Measurements from ENCODE around the gene BACH1.

The BACH1 gene

GRCh38 chr21:29382030-29382654 is 83.4 kb downstream of the BACH1 start:
- DNase-seq (ENCODE audit: low read depth) = no peak

GRCh38 chr21:29384683-29385359 is 86.1 kb downstream of the BACH1 start:
- no peak for DNase-seq (ENCODE audit: low read depth)

- DNase-seq (ENCODE audit: low read depth) = no peak
Measured at GRCh38 chr21:29385934-29386520, 87.3 kb downstream of the BACH1 start.

GRCh38 chr21:29386803-29387202 is 88.1 kb downstream of the BACH1 start:
- no peak for DNase-seq (ENCODE audit: low read depth)

GRCh38 chr21:29387598-29387997 is 88.9 kb downstream of the BACH1 start:
- DNase-seq (ENCODE audit: low read depth) = no peak

- DNase-seq (ENCODE audit: low read depth) = no peak
Measured at GRCh38 chr21:29389136-29389535, 90.4 kb downstream of the BACH1 start.

- no peak for DNase-seq (ENCODE audit: low read depth)
Measured at GRCh38 chr21:29390778-29391177, 92.1 kb downstream of the BACH1 start.

GRCh38 chr21:29394051-29394450 is 95.3 kb downstream of the BACH1 start:
- no peak for DNase-seq (ENCODE audit: low read depth)

Data from CMK (cell line).